ENCODE data around the gene OTUD5.
"Not testable (repeated sequence)": the region's sequence is repeated elsewhere in the genome, so short reads cannot be mapped to it uniquely, and the experiment has no call there.

OTUD5 gene, protein sequence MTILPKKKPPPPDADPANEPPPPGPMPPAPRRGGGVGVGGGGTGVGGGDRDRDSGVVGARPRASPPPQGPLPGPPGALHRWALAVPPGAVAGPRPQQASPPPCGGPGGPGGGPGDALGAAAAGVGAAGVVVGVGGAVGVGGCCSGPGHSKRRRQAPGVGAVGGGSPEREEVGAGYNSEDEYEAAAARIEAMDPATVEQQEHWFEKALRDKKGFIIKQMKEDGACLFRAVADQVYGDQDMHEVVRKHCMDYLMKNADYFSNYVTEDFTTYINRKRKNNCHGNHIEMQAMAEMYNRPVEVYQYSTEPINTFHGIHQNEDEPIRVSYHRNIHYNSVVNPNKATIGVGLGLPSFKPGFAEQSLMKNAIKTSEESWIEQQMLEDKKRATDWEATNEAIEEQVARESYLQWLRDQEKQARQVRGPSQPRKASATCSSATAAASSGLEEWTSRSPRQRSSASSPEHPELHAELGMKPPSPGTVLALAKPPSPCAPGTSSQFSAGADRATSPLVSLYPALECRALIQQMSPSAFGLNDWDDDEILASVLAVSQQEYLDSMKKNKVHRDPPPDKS
- 102 reads per million in 2 donors for total RNA-seq

GRCh38 chrX:48957477-48957826 lies at the start of gene OTUD5:
Gene OTUD5, minus strand, starts transcription at chrX:48957607. Its CDS starts 37 bp downstream, at chrX:48957570.
- peak; percentile 62 for DNase-seq

- DNase-seq, result no peak
Measured at GRCh38 chrX:49003696-49004095, 46.3 kb upstream of the OTUD5 start.

DNA sequence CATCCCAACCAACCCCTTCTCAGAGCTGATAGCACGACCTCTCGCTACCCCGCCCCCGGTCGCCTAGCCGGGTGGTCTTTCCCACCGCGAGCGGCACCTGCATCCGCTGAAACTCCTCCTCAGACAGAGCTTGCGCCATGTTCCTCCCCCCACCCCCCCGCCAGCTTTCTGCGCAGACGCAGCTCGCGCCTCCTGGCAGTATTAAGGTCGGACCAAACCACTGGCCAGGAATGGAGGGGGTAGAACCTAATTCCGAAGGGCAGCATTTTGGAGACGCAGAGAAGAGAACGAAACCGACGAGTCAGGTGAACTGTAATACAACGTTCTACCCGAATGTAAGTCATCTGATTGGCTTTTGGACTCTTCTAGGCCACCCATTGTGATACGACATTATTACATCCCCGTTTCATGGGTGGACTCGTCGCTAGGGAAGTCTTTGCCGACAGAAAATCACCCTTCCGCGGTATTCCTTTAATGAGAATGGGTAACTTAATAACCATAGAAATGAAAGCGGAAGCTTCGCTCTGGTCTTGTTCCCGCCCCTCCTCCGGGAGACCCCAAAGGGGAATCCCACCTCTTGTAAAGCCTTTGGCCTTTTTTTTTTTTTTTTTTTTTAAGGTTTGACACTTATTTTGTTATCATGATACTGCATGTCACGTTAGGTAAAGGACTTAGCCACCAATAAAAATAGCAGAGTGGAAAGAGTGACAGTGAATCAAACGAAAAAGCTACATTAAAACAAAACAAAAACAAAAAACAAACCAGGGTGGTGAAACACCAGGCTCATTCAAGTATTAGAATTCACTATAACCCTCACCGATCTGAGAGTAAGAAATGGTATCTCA lies 44.9 kb upstream of the OTUD5 start, which contains the start of gene GRIPAP1:
Gene GRIPAP1, minus strand, starts transcription at position 174 of the 845 bp plus-strand sequence. Its CDS starts 35 bp downstream, at position 139.
- DNase-seq, result peak; percentile 65

DNA sequence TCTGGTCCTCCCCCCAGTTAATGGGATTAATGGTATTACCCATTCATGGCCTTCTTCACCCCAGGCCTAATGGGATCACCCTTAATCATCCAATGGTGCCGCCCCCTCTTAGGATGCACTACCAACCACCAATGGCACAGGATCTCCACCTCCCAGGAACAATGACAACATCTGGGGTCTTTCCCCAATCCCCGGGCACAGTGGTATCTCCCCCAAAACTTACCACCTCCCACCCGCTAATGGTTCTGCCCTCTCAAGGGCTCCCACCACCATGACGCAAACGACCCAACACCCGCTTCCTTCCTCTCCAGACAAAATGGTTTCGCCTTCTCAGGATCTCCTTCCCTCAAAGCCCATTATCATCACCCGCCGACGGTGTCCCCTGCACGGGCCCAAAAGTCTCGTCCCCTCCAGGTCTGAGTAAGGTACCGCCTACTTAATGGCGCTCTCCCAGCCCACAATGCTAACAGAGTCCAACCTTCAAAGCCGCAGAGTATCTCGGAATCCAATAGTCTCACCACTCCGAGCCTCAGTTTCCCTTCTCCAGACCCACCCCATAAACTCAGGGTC lies 44.2 kb upstream of the OTUD5 start:
- peak; percentile 49 for DNase-seq

GRCh38 chrX:49000636-49001035 lies 43.2 kb upstream of the OTUD5 start:
- DNase-seq, result no peak

DNA sequence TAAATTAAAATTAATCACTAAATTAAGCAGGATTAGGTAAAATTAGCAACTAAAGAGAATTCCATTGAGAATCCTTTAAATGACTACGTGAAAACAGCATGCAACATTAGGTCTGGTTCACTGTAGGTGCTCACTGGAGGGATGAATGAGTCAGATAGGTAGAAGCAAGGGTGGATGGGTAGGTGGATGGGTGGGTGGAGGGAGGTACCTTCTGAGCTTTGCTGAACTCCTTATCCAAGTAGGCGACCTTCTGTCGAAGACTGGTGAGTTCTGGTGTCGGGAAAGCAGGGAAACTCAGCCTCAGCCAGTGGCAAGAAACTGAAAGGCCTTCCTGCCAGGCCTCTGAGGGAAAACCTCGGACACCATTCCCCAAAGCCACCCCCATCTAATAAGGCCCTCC lies 41.6 kb upstream of the OTUD5 start:
- DNase-seq, result no peak

GRCh38 chrX:48998391-48998790 lies 41.0 kb upstream of the OTUD5 start:
- DNase-seq, result no peak

- DNase-seq, result no peak
Measured at GRCh38 chrX:48997865-48998264, 40.5 kb upstream of the OTUD5 start.

DNA sequence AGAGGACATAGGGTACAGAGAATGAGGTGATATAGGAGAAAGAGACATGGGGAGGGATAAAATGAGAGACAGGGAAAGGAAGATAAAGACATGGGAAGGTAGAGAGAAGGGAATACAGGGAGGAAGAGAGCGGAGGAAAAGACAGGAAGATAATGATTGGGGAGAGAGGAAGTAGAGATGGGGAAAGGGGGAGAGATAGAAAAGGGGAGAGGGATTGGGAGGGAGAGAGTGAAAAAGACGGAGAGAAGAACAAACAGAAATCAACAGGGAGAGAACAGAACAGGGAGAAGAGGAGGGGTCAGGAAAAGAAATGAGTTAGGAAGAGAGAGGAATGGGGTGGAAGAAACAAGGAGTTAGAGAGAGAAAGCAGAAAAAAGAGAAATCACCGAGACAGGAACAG lies 40.0 kb upstream of the OTUD5 start:
- DNase-seq, result no peak

- no peak for DNase-seq
Measured at GRCh38 chrX:48996969-48997368, 39.6 kb upstream of the OTUD5 start.

DNA sequence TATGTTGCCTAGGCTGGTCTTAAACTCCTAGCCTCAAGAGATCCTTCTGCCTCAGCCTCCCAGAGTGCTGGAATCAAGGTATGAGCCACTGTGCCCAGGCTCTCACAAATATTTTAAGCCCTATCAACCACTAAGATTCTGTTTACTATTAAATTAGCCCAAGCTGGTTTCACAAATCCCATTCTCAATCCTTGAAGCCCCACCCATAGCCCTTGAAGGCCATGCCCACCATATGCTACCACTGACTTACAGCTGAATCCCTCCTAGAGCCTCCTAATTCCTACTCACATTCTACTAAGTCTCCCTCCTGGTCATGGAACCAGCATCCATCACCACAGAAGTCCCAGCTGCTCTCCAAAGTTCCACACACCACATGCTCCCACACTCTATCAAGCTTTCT lies 34.9 kb upstream of the OTUD5 start:
- no peak for DNase-seq

DNA sequence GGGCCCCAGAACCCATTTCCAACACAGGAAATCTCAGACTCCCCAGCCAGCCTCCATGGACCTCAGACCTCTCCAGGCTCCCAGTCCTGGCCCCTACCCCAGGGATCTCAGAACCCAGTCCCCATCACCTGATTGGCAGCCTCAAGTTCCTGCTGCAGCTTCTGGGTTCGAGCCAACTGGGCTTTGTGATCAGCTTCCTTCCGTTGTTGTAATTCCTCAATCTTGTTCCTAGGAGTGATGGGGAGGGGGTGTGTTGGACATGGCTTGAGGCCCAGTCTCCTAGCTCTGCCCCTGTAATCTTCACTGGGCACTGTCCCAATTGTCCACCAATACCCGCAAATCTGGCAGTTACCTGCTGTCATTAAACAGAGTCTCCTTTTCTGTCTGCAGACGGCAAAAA lies 32.1 kb upstream of the OTUD5 start:
- no peak for DNase-seq

DNA sequence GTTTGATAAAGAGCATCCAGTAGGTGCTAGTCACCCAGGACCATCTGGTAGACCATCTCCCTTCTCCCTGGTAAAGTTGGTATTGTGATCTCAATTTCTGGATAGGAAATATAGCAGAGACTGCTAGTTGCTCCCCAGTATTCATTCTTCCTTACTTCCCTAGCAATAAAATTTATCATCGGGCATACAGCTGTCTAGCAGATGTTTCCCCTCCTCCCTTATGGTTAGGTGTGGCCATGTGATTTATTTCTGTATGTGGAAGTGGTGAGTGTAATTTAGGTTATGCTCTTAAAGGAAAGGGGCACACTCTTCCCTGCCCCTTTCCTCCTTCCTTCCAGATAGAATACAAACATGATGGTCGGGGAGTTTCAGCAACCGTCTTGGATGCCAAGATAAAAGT lies 26.5 kb upstream of the OTUD5 start:
- no peak for DNase-seq

GRCh38 chrX:48983081-48983480 lies 25.7 kb upstream of the OTUD5 start:
- DNase-seq, result no peak

DNA sequence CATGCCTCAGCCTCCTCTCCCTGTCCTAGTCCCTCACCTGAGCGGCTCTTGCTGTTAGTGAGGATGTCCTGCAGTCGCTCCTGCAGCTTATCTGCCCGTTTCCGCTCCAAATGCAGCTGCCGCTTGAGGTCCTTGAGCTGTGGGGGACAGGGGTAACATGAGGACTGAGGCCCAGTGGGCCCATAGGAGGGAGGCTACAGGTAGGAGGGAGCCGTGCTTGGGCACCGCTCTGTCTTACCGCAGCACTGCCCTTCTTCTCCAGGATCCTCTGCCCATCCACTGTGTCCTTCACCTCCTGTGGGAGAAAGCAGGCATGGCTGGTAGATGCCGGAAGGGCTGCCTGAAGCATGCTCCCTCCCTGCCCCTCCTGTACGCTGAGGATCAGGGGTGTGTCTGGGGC lies 23.8 kb upstream of the OTUD5 start:
- DNase-seq, result no peak

GRCh38 chrX:48980341-48980740 lies 22.9 kb upstream of the OTUD5 start:
- not testable (repeated sequence) for DNase-seq

DNA sequence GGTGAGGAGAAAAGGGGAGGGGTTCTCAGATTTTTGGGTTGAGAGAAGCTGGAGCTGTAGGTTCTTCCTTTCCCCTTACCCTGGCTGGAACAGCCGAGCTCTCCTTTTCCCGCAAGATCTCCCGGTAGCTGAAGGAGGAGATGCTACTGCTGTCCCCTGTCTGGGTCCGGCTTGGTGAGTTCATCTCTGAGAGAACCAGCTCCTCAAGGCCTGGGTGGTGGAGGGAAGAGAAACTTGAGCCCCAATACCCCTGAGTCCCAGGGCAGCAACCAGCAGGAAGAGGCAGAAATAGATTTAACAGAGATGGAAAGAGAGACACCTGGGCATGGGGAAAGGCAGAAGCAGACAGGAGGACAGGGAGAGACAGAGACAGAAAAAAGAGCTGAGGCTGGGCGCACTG lies 20.8 kb upstream of the OTUD5 start:
- no peak for DNase-seq

DNA sequence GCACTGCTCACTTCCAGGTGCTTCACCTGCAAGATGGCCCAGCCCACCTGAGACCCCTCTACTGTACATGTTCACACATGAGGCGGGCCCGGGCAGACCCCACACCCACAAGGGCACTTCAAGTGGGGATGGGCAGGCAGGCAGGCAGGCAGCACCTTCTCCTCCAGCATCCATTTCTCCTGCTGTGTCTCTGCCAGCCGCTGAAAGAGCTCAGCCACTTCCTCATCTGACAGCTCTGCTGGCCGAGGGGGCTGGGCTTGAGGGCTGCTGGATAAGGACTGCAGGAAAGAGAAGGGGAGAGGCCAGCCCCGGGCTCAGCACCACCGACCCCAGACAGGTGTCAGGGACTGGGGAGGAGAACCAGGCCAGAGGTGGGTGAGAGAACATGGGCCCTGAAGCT lies 18.7 kb upstream of the OTUD5 start:
- DNase-seq, result no peak

DNA sequence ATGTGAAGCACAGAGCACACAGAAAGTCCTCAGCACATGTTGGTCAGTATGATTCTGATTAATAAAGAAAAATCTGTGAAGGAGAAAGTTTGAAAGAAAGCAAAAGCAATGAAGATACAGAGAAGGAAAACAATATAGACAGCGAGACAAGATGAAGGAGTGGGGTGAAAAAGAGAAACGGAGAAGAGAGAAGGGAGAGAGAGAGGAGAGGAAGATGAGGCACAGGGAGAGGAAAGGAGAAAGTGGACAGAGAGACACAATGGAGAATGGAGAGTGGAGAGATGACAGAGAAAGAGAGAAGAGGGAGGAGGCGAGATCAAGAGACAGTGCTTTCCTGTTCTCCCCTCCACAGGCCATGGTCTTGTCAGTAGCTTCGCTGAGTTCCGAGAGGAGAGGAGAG lies 18.1 kb upstream of the OTUD5 start:
- no peak for DNase-seq

- DNase-seq, result no peak
Measured at GRCh38 chrX:48975041-48975440, 17.6 kb upstream of the OTUD5 start.

DNA sequence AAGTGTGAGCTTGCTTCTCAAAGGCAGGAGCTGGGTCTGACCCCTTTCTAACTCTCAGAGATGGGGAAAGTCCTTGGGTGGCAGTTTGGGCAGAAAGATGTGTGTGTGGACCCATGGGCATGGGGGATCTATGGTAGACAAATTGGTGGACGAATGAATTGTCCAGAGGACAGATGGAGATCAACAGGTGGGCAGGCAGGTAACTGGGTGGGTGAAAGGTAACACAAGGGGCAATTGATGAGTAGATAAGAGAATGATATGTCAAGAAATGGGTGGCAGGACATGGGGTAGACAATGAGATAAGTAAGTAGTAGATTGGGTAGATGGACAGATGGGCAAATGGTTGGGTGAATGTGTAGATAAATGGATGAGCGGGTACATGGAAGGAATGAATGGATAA lies 17.2 kb upstream of the OTUD5 start:
- no peak for DNase-seq

DNA sequence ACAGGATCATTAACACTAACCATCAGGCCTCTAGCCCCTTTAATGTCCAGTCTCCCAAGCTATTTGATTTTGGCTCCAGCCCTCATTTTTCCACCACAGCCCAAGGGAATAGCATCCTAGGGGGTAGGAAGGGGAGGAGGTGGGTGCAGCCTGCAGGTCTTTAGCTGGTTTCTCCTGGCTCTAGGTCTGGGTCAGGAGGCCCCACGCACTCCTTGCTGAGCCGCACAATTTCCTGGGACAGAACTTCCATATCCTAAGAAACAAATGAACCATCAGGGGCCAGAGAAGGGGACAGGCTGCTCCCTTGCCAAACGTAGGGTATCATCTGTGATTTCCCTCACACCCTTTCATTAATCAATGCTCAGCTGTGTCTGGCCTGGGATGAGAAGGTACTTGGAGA lies 16.6 kb upstream of the OTUD5 start:
- no peak for DNase-seq
